GM20000 (cell line): Measurements from ENCODE around the gene STPG2.

Source experiments
- DNase-seq: peaks from one replicate; pipeline ENCODE4 v3.0.0; 2012; ENCODE audit warnings: low spot score
- TF ChIP-seq, protein P1 (sequence below): IDR thresholded peaks from 2 replicates; pipeline ENCODE4 v1.5.1; 2012; ENCODE audit warnings: mild to moderate bottlenecking, control low read depth; ENCODE audit errors: extremely low read depth, missing control alignments

STPG2 gene

DNA sequence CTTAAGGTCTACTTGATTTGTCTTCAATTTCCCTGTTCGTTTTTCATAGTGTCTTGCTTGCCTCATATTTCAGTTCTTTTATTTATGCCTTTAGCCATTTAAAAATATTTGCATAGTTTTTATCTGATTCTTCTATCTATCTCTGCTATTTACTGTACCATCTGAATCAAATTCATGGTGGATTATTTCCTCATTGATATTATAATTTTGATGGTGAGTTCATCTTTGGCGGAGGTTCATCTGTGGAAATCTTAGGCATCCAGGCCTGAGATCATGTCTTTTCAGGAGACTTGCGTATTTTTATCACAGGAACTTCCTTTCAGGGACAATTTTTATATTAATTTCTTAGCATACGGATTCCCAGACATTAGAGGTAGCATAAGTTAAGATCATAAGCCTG, 275.2 kb downstream of the STPG2 start:
- DNase-seq = no peak
- TF ChIP-seq, protein P1, sequence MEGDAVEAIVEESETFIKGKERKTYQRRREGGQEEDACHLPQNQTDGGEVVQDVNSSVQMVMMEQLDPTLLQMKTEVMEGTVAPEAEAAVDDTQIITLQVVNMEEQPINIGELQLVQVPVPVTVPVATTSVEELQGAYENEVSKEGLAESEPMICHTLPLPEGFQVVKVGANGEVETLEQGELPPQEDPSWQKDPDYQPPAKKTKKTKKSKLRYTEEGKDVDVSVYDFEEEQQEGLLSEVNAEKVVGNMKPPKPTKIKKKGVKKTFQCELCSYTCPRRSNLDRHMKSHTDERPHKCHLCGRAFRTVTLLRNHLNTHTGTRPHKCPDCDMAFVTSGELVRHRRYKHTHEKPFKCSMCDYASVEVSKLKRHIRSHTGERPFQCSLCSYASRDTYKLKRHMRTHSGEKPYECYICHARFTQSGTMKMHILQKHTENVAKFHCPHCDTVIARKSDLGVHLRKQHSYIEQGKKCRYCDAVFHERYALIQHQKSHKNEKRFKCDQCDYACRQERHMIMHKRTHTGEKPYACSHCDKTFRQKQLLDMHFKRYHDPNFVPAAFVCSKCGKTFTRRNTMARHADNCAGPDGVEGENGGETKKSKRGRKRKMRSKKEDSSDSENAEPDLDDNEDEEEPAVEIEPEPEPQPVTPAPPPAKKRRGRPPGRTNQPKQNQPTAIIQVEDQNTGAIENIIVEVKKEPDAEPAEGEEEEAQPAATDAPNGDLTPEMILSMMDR = no peak

DNA sequence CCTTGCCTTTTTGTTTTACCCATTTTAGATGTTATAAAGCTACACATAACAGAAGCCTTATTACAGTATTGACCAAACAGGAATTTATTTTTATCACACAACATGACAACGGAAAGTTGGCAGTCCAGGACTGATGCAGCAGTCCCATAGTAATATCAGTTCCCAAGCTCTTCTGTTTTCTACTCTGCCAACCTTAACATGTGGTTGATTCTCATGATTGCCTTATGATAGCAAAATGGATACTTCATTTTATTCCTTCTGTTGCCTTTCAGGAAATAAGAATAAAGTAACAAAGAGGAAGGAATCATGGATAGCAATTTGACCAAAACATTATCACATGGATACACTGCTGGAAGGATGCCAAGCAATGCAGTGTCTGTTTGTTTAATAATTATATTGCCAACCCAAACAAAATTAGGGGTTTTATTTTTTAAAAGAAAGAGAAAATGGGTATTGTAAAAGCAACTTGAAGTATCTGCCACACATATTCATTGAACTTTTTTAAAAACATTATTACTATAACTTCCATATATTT, 275.7 kb downstream of the STPG2 start:
- TF ChIP-seq, protein P1 = no peak
- DNase-seq = no peak

DNA sequence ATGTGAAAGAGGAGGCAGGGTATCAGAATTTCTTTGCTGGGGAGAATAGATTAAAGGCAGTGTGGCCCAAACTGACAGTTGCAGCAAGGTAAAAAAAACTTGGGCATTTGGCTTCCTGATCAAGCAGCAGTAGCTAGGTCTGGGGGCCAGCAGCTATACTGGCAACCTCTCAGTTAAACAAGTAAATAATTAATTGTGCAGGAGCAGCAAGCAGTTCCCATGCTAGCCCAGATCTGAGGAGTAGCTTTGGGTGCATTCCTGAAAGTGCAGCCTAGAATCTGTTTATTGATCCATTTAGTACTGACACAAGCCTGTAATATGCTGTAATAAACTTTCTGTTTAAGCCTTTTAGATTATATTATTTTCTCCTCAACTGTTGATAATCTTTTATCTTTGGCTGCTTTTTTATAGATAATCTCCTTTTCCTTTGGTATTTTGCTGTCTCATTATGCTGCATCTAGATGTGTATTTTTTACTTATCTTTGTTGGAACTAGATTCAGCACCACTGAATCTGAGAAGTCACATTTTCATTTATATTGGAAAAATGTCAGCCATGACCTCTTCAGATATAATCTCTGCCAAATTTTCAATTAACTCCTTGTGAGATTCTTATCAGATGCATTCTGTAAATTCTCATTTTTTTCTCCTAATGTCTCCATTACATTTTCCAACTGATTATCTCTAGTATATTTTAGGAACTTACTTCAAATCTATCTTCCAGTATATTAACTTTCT, 276.3 kb downstream of the STPG2 start:
- no peak for DNase-seq
- TF ChIP-seq, protein P1 = no peak

DNA sequence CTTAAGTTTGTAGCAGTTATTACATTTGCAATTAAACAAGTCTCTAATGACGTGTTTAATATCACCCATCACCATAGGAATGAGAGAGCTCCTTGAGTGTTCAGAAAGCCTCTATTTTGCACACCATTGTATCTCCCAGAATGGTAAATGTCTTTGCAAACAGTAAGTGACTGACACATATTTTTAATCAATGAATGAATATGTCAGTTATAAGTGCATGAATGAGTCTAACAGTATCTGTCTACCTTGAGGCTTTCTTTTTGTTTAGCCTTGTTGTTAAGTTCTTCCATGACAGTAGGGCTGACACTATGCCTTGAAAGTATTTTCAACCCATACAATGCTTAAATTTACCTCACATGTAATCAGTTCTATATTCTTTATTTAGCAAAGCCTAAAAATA, 292.2 kb downstream of the STPG2 start:
- no peak for DNase-seq
- TF ChIP-seq, protein P1 = no peak

DNA sequence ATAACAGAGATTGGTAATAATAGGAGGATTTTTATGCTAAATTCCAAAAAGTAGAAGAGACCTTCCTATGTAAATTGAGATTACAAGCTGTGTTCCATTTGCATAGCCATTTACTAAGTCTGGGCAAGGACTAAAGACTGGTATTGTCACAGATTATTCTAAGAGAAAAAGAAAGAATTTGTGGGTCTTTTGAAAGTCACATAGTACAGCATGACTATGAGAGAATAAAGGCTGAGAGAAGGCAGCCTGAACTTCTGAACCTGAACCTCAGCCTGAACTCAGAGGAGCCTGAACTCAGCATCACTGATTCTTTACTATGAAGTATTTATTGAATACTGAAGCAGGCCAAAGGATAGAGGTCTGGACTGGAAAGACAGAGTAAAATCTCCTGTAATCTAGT, 297.5 kb downstream of the STPG2 start:
- DNase-seq = no peak
- TF ChIP-seq, protein P1 = no peak

DNA sequence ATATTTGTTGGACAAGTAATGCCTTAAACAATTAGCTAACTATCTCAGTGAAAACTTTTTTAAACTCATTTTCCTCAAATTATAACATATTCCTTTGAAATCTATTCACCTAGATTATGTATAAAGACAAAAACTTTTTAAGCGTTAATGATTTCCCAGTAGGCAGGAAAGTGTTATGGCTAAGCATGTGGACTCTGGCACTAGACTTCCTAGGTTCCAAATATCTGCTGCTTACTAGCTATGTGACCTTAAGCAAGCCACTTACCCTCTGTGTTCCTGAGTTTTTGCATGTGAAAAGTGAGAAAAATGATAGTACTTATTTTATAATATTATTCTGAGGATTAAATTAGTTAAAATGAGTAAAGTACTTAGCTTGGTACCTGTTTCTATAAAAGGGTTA, 301.8 kb downstream of the STPG2 start:
- DNase-seq = no peak
- TF ChIP-seq, protein P1 = no peak

DNA sequence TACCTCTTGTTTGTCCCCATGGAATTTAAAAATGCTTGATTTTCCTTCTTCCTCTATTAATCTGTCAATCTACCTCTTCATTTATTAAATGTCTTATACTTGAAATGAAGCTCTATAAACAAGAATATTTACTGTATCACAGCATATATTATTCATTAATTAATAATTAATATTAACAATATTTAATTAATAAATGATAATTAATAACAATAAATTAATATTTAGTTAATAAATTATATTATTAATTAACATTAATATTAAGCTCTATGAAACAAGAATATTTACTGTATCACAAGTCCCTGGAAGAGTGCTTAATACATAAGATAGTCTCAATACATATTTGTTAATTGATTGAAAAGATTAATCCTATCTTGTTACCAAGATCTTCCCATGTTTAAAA, 306.6 kb downstream of the STPG2 start:
- TF ChIP-seq, protein P1 = no peak
- DNase-seq = no peak
